Fibroblast of skin of abdomen (primary cell): ENCODE results near the gene SVBP. TPM values are rescaled to one million over a fixed set of nuclear protein-coding genes. Genes with fewer than 3 reads are reported as not detected.
A peak's percentile ranks its signal among the peaks of the same experiment; 100 is the strongest.
"Not testable (repeated sequence)": the region's sequence is repeated elsewhere in the genome, so short reads cannot be mapped to it uniquely, and the experiment has no call there.

Source experiments
- DNase-seq: peaks from one replicate; pipeline ENCODE4 v3.0.0-alpha.2; 2013
- polyA plus RNA-seq, 2 experiments: library from polyadenylated mRNA; unstranded; fragments of 120-200 nt; gene quantifications; one replicate each; pipeline ENCODE4 v1.2.1, GENCODE V29; 2013; ENCODE audit not compliant: insufficient read length in 2 of 2

SVBP gene
- polyA plus RNA-seq (2013, experiment 1 of 2; ENCODE audit: insufficient read length), result 32.6 TPM
- 30.2 TPM for polyA plus RNA-seq (2013, experiment 2 of 2; ENCODE audit: insufficient read length)

GRCh38 chr1:42816585-42817439 is at the start of gene SVBP, which contains the start of gene ERMAP:
Gene SVBP (minus strand): TSS chr1:42817397. CDS start chr1:42816544, 853 bp downstream.
Gene ERMAP (plus strand): TSS chr1:42817122. CDS start chr1:42830449, 13,327 bp downstream.
- peak; percentile 88 for DNase-seq

GRCh38 chr1:42866549-42866948 is 49.4 kb upstream of the SVBP start:
- no peak for DNase-seq

GRCh38 chr1:42861014-42861399 is 43.8 kb upstream of the SVBP start:
- no peak for DNase-seq

GRCh38 chr1:42860339-42861013 is 43.3 kb upstream of the SVBP start:
- DNase-seq, result no peak

- not testable (repeated sequence) for DNase-seq
Measured at GRCh38 chr1:42859366-42859765, 42.2 kb upstream of the SVBP start.

- DNase-seq, result not testable (repeated sequence)
Measured at GRCh38 chr1:42856554-42856953, 39.4 kb upstream of the SVBP start.

GRCh38 chr1:42853116-42853884 is 36.1 kb upstream of the SVBP start:
- no peak for DNase-seq

GRCh38 chr1:42852608-42852980 is 35.4 kb upstream of the SVBP start:
- DNase-seq, result no peak

- no peak for DNase-seq
Measured at GRCh38 chr1:42851960-42852607, 34.9 kb upstream of the SVBP start.

- no peak for DNase-seq
Measured at GRCh38 chr1:42851420-42851819, 34.2 kb upstream of the SVBP start.

GRCh38 chr1:42849944-42850343 is 32.7 kb upstream of the SVBP start:
- no peak for DNase-seq

- no peak for DNase-seq
Measured at GRCh38 chr1:42848823-42849537, 31.8 kb upstream of the SVBP start.

- no peak for DNase-seq
Measured at GRCh38 chr1:42847721-42848460, 30.7 kb upstream of the SVBP start.

GRCh38 chr1:42847111-42847595 is 30.0 kb upstream of the SVBP start:
- no peak for DNase-seq

GRCh38 chr1:42846257-42847110 is 29.3 kb upstream of the SVBP start, which contains the start of gene ZNF691:
Gene ZNF691 (plus strand): TSS chr1:42846613. CDS start chr1:42849659, 3,046 bp downstream.
- DNase-seq, result peak; percentile 97

GRCh38 chr1:42845866-42846256 is 28.7 kb upstream of the SVBP start:
- DNase-seq, result peak; percentile 12

GRCh38 chr1:42845193-42845592 is 28.0 kb upstream of the SVBP start:
- DNase-seq, result no peak

GRCh38 chr1:42844592-42845140 is 27.5 kb upstream of the SVBP start:
- DNase-seq, result no peak

GRCh38 chr1:42841440-42842147 is 24.4 kb upstream of the SVBP start:
- no peak for DNase-seq
